HepG2 (cell line): ENCODE measurements around the gene CRYAB. TPM values are rescaled to one million over a fixed set of nuclear protein-coding genes. Genes with fewer than 3 reads are reported as not detected.

Experiments used
- ATAC-seq: fragments of 200-7000 bp; cut with Tn5 transposase; 3 replicates; pipeline ENCODE4 v1.9.1; 2020; ENCODE audit warnings: mild to moderate bottlenecking, moderate library complexity
- BruUV-seq: library from RNA; stranded (reverse); fragments of 400-500 nt; replicated peaks from 2 replicates; lab custom pipeline; 2021; lab: Mats Ljungman, UMichigan
- CTCF ChIA-PET: fragments of 300-600 bp; formaldehyde crosslinking; extraction: SDS; loops from one replicate; lab custom pipeline; 2021; ENCODE audit warnings: low total read pairs, inconsistent platforms, low intra/inter-chr PET ratio; lab: Yijun Ruan, JAX
- POLR2A ChIA-PET: fragments of 350-600 bp; sonication (Branson Sonifier 250); formaldehyde crosslinking; loops from one replicate; lab custom pipeline; 2020; ENCODE audit warnings: antibody characterized with exemption, inconsistent platforms; lab: Yijun Ruan, JAX
- DNase-seq: peaks from one replicate; pipeline ENCODE4 v3.0.0-alpha.2; 2015; ENCODE audit warnings: low spot score
- FAIRE-seq: peaks from 3 replicates; lab custom pipeline; 2011; peaks lifted over from hg19 to GRCh38; lab: Jason Lieb, UNC
- H2AFZ ChIP-seq: one replicate; pipeline ENCODE4 v1.6.1; 2011; ENCODE audit warnings: low read length, inconsistent platforms
- H3K27ac ChIP-seq: fragments of 300-600 bp; 3 replicates; pipeline ENCODE4 v1.8.0; 2011; ENCODE audit warnings: mixed run types, mild to moderate bottlenecking, mixed read lengths, low read length, inconsistent platforms; ENCODE audit not compliant: insufficient read depth; ENCODE audit errors: extremely low read length
- H3K27me3 ChIP-seq, 2 experiments: fragments of 200-600 bp in 1 of 2; 2 replicates in 1 of 2; 3 replicates in 1 of 2; pipeline versions ENCODE4 v1.6.0 to v1.8.0; 2011; ENCODE audit warnings: low read length in 2 of 2, mild to moderate bottlenecking in 2 of 2, moderate library complexity in 2 of 2, inconsistent platforms in 1 of 2; ENCODE audit not compliant: insufficient read depth in 2 of 2, control insufficient read depth in 1 of 2
- H3K36me3 ChIP-seq, 2 experiments: fragments of 200-600 bp in 1 of 2; replicated peaks in 1 of 2; 2 replicates in 1 of 2; 3 replicates in 1 of 2; pipeline versions ENCODE4 v1.5.1 to v1.8.0; 2011; ENCODE audit warnings: low read length in 2 of 2, inconsistent platforms in 1 of 2; ENCODE audit not compliant: insufficient read depth in 2 of 2, control insufficient read depth in 1 of 2
- H3K4me1 ChIP-seq: 2 replicates; pipeline ENCODE4 v1.5.1; 2012; ENCODE audit warnings: low read length, inconsistent platforms; ENCODE audit not compliant: insufficient read depth
- H3K4me2 ChIP-seq: 2 replicates; pipeline ENCODE4 v1.6.0; 2011; ENCODE audit warnings: low read depth, low read length, inconsistent platforms
- H3K4me3 ChIP-seq, 3 experiments: fragments of 200-600 bp in 1 of 3; sonication (generic), shearing (Covaris generic) in 1 of 3; replicated peaks in 1 of 3; 2 replicates each; pipeline ENCODE4 v1.5.1; 2011 to 2016; ENCODE audit warnings: low read length in 3 of 3, inconsistent platforms in 2 of 3, low read depth in 2 of 3, mild to moderate bottlenecking in 2 of 3, control low read depth in 1 of 3, mixed read lengths in 1 of 3; ENCODE audit not compliant: insufficient read depth in 1 of 3
- H3K79me2 ChIP-seq: one replicate; pipeline ENCODE4 v1.6.1; 2011; ENCODE audit warnings: low read length, inconsistent platforms; ENCODE audit not compliant: insufficient read depth
- H3K9ac ChIP-seq: 2 replicates; pipeline ENCODE4 v1.6.0; 2011; ENCODE audit warnings: mild to moderate bottlenecking, low read depth, low read length, inconsistent platforms; ENCODE audit not compliant: insufficient read depth
- H3K9me3 ChIP-seq: 2 replicates; pipeline ENCODE4 v1.5.1; 2012; ENCODE audit warnings: mild to moderate bottlenecking, low read length
- H4K20me1 ChIP-seq: 2 replicates; pipeline ENCODE4 v1.6.0; 2011; ENCODE audit warnings: inconsistent platforms, mild to moderate bottlenecking, low read length, moderate library complexity; ENCODE audit not compliant: insufficient read depth
- FOXJ3 ChIP-seq: sonication (generic); formaldehyde crosslinking; IDR thresholded peaks from 2 replicates; pipeline ENCODE4 v1.4.0; 2020; ENCODE audit warnings: missing genetic modification reagents, mild to moderate bottlenecking, borderline replicate concordance
- HOXD1 ChIP-seq: sonication (generic); formaldehyde crosslinking; IDR thresholded peaks from 2 replicates; pipeline ENCODE4 v1.5.0; 2020; ENCODE audit warnings: missing genetic modification reagents
- MEIS2 ChIP-seq: sonication (generic); formaldehyde crosslinking; IDR thresholded peaks from 2 replicates; pipeline ENCODE4 v1.9.0; 2021; ENCODE audit warnings: mild to moderate bottlenecking, missing genetic modification reagents
- MTF2 ChIP-seq: sonication (generic); formaldehyde crosslinking; IDR thresholded peaks from 2 replicates; pipeline ENCODE4 v1.5.0; 2020; ENCODE audit warnings: missing genetic modification reagents, borderline replicate concordance
- SALL2 ChIP-seq: sonication (generic); formaldehyde crosslinking; IDR thresholded peaks from 2 replicates; pipeline ENCODE4 v1.8.1; 2023; ENCODE audit warnings: mild to moderate bottlenecking, missing genetic modification reagents, inconsistent platforms
- SETDB1 ChIP-seq: sonication (generic); formaldehyde crosslinking; IDR thresholded peaks from 2 replicates; pipeline ENCODE4 v1.5.1; 2020; ENCODE audit warnings: missing genetic modification reagents, mild to moderate bottlenecking, borderline replicate concordance
- SNAPC4 ChIP-seq: sonication (generic); formaldehyde crosslinking; IDR thresholded peaks from 2 replicates; pipeline ENCODE4 v1.4.0; 2020; ENCODE audit warnings: mild to moderate bottlenecking, missing genetic modification reagents
- SNRNP70 ChIP-seq: fragments of 200-400 bp; formaldehyde crosslinking; IDR thresholded peaks from 2 replicates; pipeline ENCODE4 v1.6.1; 2017; ENCODE audit warnings: mild to moderate bottlenecking, low read depth, low read length, moderate library complexity
- ZFP1 ChIP-seq: IDR thresholded peaks from 2 replicates; pipeline ENCODE4 v1.6.1; 2016
- ZNF121 ChIP-seq: sonication (generic); formaldehyde crosslinking; IDR thresholded peaks from 2 replicates; pipeline ENCODE4 v1.5.0; 2020; ENCODE audit warnings: mild to moderate bottlenecking, missing genetic modification reagents
- ZNF225 ChIP-seq: sonication (generic); formaldehyde crosslinking; IDR thresholded peaks from 2 replicates; pipeline ENCODE4 v1.4.0; 2020; ENCODE audit warnings: mild to moderate bottlenecking, missing genetic modification reagents
- ZNF280D ChIP-seq: sonication (generic); formaldehyde crosslinking; IDR thresholded peaks from 2 replicates; pipeline ENCODE4 v1.5.1; 2020; ENCODE audit warnings: mild to moderate bottlenecking, missing genetic modification reagents
- ZNF33A ChIP-seq: sonication (generic); formaldehyde crosslinking; IDR thresholded peaks from 2 replicates; pipeline ENCODE4 v1.5.1; 2020; ENCODE audit warnings: missing genetic modification reagents, mild to moderate bottlenecking, moderate library complexity, borderline replicate concordance
- ZNF678 ChIP-seq: sonication (generic); formaldehyde crosslinking; IDR thresholded peaks from 2 replicates; pipeline ENCODE4 v1.4.0; 2020; ENCODE audit warnings: mild to moderate bottlenecking, missing genetic modification reagents
- ZSCAN29 ChIP-seq: sonication (generic); formaldehyde crosslinking; conservative IDR thresholded peaks from 2 replicates; pipeline ENCODE4 v1.4.0; 2020; ENCODE audit warnings: mild to moderate bottlenecking, missing genetic modification reagents
- ZSCAN9 ChIP-seq: IDR thresholded peaks from 2 replicates; pipeline ENCODE4 v1.6.1; 2016; ENCODE audit warnings: borderline replicate concordance
- WGBS: methylation state at CpG from one replicate; pipeline ENCODE4 v1.1.6; 2017; ENCODE audit warnings: low lambda C conversion rate; 5-methylcytosine and 5-hydroxymethylcytosine counted together
- in situ Hi-C: cut with HindIII; loops from 2 replicates; pipeline ENCODE4 v1.10.0; 2017; ENCODE audit warnings: low pct_unique_long_range_greater_than_20kb; ENCODE audit not compliant: extremely low pct_ligation_motif_present
- intact Hi-C: fragments of 100-400 bp; cut with micrococcal nuclease; formaldehyde crosslinking; loops from one replicate; pipeline ENCODE4 v1.10.0; 2022; ENCODE audit not compliant: unreplicated experiment
- polyA plus RNA-seq, 8 experiments: library from polyadenylated mRNA; depleted of rRNA in 3 of 8; stranded (reverse) in 7 of 8; unstranded in 1 of 8; fragments of >200 nt; fragmentation: Illumina TruSeq in 4 of 8; extraction: Trizol in 4 of 8; gene quantifications; 2 replicates each; pipeline versions ENCODE4 v1.2.1 to v1.2.3, GENCODE V29; 2011 to 2016; ENCODE audit warnings: low read depth in 4 of 8, missing spikeins in 1 of 8, mixed read lengths in 1 of 8; ENCODE audit not compliant: insufficient read depth in 1 of 8
- total RNA-seq, 5 experiments: library from RNA; depleted of rRNA; stranded (reverse); fragments of >200 nt; fragmentation: Illumina TruSeq; extraction: Trizol; gene quantifications; 2 replicates each; pipeline ENCODE4 v1.2.3, GENCODE V29; 2016; ENCODE audit warnings: low read depth in 1 of 5

CRYAB gene
- total and polyA plus RNA-seq, 2 of the 13 experiments (the other 11 are each of a cell fraction or from before 2014, with no cell fraction given), result 0.55 to 1.1 TPM

- Histone ChIP-seq H3K79me2 (peaks cover 16% of the 10 kb centered on the region), H3K36me3 (0 out of 5 replicates have a peak, but pooled peaks cover 0 to 8% of the 10 kb centered on the region in 2 experiments), H4K20me1 (no peaks in the 10 kb centered on the region; the same call in 1 of the 2 replicates), H3K9ac (no peak overlapping the region), H3K27me3 (no peaks in the 10 kb centered on the region), H3K9me3 (no peaks in the 10 kb centered on the region), H3K4me3 (no peak overlapping the region), H3K4me1 (peaks cover 62% of the 10 kb centered on the region), H3K4me2 (no peak overlapping the region), H2AFZ (no peak overlapping the region), H3K27ac (no peak overlapping the region)
- no peak for ATAC-seq
- BruUV-seq, result no TSS peak
- TF ChIP-seq ZFP1 (CRISPR knock-in tag) (no peak), ZNF121 (no peak), ZNF225 (CRISPR knock-in tag) (no peak), ZSCAN9 (CRISPR knock-in tag) (no peak), SNRNP70 (no peak), ZNF678 (no peak), MTF2 (CRISPR knock-in tag) (no peak), FOXJ3 (CRISPR knock-in tag) (no peak), HOXD1 (CRISPR knock-in tag) (no peak), SNAPC4 (CRISPR knock-in tag) (no peak), SALL2 (CRISPR knock-in tag) (no peak), MEIS2 (no peak), ZNF280D (CRISPR knock-in tag) (no peak), SETDB1 (no peak), ZSCAN29 (no peak), ZNF33A (CRISPR knock-in tag) (no peak)
- in situ Hi-C loops, result no loop called here
- 88% methylated on average over 5 of the region's 5 CpGs for WGBS
- no peak for FAIRE-seq
- intact Hi-C loops, result no loop called here
- CTCF ChIA-PET, result no interaction called here
- POLR2A ChIA-PET, result interaction anchor here (0.9 kb wide), 1 partner anchor 15 kb away, joined by 3 read pairs; no protein-coding TSS in a partner anchor
- DNase-seq, result no peak
Measured at GRCh38 chr11:111941963-111942362, 30.4 kb upstream of the CRYAB start.
